ENCODE results near the gene CUTA.

DNA sequence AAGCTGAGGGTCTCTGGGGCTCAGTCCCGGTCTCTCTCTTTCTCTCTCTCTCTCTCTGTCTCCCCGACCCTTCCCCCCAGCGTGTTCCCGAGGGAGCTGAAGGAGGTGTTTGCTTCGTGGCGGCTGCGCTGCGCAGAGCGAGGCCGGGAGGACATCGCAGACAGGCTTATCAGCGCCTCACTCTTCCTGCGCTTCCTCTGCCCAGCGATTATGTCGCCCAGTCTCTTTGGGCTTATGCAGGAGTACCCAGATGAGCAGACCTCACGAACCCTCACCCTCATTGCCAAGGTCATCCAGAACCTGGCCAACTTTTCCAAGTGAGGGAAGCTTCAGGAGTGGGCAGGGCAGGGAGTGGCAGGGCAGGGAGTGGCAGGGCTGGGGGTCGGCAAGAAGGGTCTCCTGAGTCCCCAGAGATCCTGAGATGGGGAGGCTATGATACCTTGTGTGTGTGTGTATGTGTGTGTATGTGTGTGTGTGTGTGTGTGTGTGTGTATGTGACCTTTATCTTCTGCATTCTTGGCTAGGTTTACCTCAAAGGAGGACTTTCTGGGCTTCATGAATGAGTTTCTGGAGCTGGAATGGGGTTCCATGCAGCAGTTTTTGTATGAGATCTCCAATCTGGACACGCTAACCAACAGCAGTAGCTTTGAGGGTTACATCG is 22.9 kb upstream of the CUTA start:
- TF ChIP-seq, protein P1, sequence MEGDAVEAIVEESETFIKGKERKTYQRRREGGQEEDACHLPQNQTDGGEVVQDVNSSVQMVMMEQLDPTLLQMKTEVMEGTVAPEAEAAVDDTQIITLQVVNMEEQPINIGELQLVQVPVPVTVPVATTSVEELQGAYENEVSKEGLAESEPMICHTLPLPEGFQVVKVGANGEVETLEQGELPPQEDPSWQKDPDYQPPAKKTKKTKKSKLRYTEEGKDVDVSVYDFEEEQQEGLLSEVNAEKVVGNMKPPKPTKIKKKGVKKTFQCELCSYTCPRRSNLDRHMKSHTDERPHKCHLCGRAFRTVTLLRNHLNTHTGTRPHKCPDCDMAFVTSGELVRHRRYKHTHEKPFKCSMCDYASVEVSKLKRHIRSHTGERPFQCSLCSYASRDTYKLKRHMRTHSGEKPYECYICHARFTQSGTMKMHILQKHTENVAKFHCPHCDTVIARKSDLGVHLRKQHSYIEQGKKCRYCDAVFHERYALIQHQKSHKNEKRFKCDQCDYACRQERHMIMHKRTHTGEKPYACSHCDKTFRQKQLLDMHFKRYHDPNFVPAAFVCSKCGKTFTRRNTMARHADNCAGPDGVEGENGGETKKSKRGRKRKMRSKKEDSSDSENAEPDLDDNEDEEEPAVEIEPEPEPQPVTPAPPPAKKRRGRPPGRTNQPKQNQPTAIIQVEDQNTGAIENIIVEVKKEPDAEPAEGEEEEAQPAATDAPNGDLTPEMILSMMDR (IDR thresholded peaks at IDR 0.05; ENCODE audit: borderline replicate concordance, extremely low read depth, low read length, poor library complexity, severe bottlenecking) = no peak
- TF ChIP-seq EZH2 (IDR thresholded peaks at IDR 0.05; ENCODE audit: borderline replicate concordance, low read depth, low read length, severe bottlenecking) = no peak

Measured in DND-41 (cell line).